COR-L47 (cell line): ENCODE results near the gene FAF1.
"Not testable (repeated sequence)": the region's sequence is repeated elsewhere in the genome, so short reads cannot be mapped to it uniquely, and the experiment has no call there.

ENCODE experiments used
- DNase-seq: peaks from one replicate; lab custom pipeline; 2025; lab: John Stamatoyannopoulos, UW

FAF1 gene

DNA sequence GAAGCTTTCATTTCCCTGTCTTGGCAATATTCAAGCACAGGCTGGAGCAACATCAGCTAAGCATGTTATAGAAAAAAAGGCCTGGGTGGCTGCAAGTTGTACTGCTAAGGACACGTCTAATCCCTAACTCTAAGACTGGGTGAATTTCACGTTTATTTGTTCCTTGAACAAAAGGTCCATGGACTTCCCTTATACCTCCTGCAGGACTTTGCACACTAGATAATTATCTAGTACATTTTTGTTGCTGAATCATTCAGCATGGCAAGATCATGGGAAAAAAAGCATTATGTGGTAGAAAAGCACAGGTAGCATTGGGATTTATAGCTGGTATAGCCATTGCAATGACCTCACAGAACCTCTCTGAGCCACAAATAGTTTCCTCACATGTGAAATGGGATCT, 406.1 kb downstream of the FAF1 start:
- DNase-seq, result no peak

- DNase-seq, result no peak
Measured at GRCh38 chr1:50548243-50548642, 411.8 kb downstream of the FAF1 start.

DNA sequence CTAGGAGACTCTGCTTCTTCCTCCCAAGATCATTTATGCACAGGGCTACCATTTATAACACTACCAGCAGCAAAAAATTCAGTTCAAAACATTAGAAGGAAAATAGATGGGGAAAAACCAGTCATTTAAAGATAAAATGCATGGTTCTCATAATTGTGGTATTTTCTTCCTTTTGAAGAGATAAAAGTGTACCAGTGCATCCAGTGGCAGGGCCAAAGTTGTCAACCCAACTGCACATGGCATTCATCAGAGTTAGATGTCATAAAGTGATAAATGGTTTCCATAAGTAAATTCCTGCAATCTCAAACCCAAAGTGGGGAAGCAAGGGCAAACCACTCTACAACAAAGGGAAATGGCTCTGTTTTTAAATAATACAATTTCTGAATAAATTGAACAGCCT, 417.7 kb downstream of the FAF1 start:
- DNase-seq, result no peak

DNA sequence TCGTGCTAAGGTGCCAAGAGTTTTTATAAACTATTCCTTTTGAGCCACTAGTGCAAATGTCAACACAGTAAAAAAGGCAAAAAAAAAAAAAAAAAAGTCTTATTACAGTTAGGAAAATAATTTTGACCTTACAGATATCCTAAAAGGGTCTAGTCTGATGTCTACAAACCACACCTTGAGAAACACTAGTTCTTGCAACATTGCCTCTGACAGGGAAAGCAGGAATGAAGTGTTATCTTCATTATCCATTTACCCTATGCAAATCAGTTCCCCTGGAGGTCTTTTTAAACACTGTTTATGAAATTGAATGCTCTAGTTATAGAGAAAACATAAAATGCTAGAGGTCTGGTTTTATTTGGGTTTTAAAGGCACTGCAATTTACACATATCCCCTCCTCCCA, 421.6 kb downstream of the FAF1 start:
- DNase-seq, result no peak

DNA sequence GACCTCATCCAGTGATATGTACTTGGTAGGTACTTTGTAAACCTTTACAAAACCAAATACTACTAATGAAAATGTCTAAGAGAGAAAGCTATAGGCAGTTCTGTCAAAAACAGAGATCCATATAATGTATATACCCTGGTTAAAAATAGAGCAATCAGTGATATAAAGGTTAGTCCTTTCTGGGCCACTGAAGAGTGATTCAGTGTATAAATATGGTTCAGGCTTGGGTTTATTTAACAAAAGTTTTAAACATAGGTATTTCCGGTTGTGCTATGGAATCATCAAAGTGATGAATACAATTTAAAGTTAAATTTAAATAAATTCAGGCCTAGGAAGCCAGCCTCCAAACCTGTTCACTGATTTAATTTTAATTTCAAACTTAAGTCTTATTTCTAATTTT, 428.5 kb downstream of the FAF1 start:
- DNase-seq, result no peak

- DNase-seq, result no peak
Measured at GRCh38 chr1:50531027-50531426, 429.0 kb downstream of the FAF1 start.

DNA sequence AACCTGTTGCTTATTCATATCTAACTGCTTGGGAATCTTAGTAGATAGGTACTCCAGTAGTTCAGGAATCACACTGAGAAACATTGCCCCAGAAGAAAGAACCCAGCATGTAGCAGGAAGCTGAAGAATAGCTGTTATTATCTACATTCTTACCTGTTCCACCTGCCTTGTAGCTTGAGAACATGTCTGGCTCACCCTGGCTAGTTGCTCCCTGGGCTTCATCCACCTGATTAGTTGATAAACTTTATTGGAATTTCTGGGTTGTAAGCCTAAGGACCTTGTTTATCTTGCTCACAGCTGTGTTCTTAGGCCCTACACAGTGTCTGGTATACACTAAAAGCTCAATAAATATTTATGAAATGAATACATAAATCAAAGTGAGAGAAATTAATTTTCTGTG, 430.6 kb downstream of the FAF1 start:
- DNase-seq, result no peak

GRCh38 chr1:50527987-50528320, 432.1 kb downstream of the FAF1 start:
- not testable (repeated sequence) for DNase-seq

DNA sequence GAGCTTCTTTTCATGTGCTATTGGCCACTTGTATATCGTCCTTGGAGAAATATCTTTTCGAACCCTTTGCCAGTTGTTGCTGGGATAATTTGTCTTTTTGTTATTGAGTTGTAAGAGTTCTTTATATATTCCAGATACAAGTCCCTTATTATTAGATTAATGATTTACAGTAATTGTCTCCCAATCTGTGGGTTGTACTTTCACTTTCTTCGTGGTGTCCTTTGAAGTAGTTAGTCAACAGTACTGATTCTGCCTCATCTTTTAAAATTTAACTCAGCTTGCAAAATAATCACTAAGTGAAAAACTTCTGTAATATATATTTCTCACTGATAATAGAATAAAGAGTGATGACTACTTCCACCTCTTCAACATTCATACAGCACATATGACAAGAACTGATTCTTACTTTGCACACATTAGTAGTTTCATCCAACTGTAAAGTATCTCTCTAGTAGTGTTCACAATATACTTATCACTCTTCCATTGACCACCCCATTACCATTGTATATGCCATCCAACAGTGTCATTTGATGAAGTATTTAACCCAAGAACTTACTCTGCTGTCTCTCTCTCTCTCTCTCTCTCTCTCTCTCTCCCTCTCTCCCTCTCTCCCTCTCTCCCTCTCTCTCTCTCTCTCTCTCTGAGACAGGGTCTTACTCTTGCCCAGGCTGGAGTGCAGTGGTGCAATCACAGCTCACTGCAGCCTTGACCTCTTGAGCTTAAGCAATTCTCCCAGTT, 432.6 kb downstream of the FAF1 start:
- DNase-seq, result no peak

- no peak for DNase-seq
Measured at GRCh38 chr1:50526431-50526830, 433.6 kb downstream of the FAF1 start.

GRCh38 chr1:50523548-50523947, 436.5 kb downstream of the FAF1 start:
- no peak for DNase-seq

DNA sequence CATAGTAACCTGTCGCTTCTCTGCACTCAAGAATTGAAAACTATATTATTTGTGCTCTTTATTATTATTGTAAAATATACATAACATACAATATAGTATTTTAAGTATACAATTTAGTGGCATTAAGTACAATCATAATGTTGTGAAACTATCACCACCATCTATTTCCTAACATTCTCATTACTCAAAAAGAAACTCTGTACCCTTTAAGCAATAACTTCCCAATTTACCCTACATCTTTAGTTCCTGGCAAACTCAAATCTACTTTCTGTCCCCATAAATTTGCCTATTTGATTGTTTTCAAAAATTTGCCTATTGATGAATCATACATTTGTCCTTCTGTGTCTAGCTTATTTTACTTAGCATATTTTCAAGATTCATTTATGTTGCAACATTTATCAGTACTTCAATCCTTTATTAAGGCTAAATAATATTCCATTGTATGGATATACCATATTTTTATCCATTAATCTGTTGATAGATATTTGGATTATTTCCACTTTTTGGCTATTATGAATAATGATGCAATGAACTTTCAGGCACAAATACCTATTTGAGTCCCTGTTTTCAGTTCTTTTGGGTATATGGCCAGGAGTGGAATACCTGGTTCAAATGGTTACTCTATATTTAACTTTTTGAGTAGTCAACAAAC, 437.2 kb downstream of the FAF1 start:
- DNase-seq, result no peak

DNA sequence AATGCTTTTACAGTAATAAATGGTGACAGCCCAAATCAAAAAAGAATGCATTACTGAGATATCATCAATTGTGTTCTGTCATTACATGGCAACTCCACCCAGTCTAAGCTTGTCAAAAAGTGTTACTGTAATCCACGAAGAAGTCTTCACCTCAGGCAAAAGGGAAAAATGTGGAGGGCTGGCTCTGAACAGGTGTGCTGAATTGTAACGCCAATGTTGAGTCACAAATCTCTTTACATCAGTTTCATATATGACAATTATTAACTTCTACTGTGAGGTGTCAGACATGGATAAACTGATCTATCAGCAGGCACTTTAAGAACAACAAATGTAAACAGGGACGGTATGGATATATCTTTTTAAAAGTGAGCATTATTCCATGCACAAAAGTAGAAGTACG, 438.4 kb downstream of the FAF1 start:
- no peak for DNase-seq

- no peak for DNase-seq
Measured at GRCh38 chr1:50517488-50517887, 442.6 kb downstream of the FAF1 start.

DNA sequence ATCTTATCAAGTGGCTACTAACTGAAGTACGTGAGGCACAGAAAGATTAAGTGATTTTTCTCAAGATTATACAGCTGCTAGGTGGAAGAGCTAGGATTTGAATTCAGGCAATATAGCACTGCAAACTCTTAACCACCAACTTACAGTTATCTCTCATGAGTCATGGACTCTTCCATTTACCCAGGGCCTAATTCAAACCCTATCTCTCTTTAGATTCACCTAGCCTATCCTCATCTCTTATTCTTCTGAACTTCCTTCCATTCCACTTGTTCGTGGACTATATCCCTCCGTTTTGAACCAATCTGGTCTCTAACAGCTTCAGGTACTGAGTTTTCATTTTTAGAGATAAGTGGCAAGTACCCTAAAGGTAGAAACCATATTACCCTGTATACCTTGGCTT, 444.0 kb downstream of the FAF1 start:
- DNase-seq, result no peak

- no peak for DNase-seq
Measured at GRCh38 chr1:50508040-50508586, 452.0 kb downstream of the FAF1 start.

DNA sequence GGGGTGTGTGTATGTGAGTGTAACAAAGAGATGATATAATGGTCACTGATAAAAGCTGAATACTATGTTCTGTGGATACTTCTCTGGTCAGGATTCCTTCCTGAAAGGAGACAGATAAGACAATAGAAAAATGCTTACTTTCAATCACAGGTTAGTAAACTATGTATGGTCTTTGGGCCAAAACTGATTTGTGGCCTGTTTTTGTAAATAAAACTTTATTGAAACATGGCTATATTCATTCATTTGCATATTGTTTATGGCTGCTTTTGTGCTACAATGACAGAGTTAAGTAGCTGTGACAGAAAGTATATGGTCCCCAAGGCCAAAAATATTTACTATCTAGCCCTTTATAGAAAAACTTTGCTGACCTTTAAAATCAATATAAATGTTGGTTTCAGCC, 454.6 kb downstream of the FAF1 start:
- DNase-seq, result no peak

- no peak for DNase-seq
Measured at GRCh38 chr1:50503515-50503914, 456.6 kb downstream of the FAF1 start.

DNA sequence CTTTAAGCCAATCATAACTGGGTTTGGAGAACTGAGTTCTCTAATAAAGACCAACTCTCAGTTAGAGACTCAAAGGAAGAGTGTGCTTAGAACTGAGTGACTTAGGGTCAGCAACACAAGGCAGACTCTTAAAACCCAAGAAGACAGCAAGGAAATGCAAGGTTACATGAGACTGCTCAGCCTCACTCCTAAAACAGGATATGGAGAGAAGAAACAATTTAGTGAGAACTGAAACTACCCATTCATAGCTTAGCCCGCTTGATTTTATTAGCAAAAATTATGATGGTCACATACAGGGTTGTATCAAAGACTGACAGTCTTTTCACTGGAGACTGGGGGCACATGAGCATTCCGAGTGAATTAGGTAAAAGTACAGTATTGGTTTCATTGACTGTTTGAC, 457.9 kb downstream of the FAF1 start:
- no peak for DNase-seq

DNA sequence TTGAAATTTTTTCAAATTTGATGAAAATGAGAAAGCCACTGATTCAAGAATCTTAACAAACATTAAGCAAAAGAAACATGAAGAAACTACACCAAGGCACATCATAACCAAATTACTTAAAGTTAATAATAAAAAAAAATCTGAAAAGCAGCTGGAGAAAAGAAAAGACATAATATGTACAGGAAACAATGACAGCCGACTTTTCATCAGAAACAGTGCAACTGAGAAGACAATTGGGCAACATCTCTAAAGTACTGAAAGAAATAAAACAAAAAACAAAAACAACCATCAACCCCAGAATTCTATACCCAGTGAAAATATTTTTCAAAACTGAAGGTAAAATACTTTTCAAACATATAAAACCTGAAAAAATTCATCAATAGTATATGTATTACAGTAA, 463.1 kb downstream of the FAF1 start:
- DNase-seq, result no peak

- peak; percentile 34 for DNase-seq
Measured at GRCh38 chr1:50493710-50494109, 466.4 kb downstream of the FAF1 start.

GRCh38 chr1:50492142-50492541, 467.9 kb downstream of the FAF1 start:
- no peak for DNase-seq

GRCh38 chr1:50491142-50491541, 468.9 kb downstream of the FAF1 start:
- no peak for DNase-seq

DNA sequence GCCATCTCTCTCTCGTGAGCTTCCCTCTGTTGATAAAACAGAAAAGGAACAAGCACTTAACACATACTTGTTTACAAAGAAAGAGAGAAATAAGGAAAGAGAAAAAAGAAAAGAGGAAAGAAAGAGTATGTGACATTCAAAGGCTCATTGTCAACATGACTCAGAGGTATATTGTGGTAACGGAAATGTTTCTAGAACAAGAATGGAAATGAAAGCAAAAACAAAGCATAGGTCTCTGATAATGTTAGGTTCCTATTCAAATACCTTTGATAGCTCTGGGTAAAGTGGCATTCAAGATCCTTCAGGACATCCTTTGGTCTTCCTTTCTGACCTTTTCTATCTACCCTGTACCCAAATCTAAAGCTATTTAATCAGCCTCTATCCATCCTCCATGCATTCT, 469.4 kb downstream of the FAF1 start:
- DNase-seq, result no peak
